DMS79 treated with DMSO at 0.1 percent for 48 hours (cell line): Measurements from ENCODE around the gene RXRA.

Experiments
- DNase-seq: peaks from one replicate; lab custom pipeline; 2025; lab: John Stamatoyannopoulos, UW

The RXRA gene

DNA sequence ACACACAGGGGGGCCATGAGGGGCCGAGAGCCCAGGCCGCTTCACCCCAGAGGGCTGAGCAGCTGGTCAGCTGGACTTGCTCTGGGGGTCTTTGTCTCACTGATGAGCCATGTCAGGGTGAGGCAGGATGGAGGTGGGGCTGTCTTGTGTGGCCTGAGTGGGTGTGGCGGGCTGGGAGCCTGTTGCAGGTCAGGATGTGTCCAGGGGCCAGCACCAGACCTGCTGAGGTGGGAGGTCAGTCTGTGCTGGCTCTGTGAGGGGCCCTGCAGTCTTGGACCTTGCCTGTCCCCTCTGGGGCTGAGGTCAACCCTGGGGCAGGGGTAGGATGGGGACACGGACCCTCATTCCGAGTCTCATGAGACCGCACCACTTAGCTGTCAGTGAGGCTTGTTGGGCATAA is 56.9 kb downstream of the RXRA start:
- DNase-seq = no peak

DNA sequence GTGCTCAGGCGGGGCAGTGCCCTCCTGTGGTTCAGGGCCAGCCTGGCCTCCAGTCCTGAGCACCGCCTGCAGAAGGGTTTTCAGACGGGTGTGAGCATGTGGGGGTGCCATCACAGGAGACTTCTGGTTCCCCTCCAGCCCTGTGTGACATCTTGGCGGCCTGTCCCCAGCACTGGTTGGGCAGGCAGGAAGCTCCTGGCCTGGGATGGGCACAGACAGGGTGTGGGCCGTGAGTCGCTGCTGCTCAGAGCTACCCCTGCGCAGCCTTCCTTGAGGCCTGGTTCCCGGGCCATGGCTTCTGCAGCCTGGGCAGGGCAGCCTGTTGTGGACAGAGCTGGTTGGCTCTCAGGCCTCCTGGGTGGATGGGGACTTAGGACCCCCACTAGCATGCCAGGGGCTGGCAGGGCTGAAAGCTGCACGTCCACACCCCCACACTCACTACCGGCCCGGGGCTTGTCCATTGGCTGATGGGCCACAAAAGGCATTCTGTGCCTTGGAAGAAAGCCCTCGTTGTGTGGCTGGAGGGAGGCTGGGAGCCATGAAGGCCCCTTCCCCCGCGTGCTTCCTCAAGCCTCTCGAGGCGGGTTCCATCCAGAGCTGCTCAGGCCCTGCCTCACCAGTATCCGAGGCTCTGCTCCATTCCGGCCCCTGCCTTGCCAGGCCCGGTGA is 58.7 kb downstream of the RXRA start:
- DNase-seq = no peak

DNA sequence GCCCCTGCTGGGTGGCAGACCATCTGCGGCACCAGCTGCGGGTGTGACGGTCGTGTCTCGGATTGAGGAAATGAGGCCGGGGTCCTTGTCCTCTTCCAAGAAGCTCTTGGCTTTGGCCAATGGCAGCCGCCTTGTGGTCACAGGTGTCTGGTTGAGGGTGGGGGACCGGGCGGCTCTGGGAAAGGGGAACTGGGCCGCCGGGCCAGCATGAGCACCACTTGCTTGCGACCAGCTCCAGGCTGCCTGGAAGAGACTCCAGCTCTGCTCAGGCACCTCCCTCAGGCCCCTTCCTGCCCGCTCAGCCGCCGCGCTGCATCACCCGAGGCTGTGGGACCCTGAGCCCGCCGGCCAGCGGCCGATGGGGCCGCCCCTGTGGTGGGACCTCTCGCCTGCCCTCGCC is 59.7 kb downstream of the RXRA start:
- DNase-seq = no peak

DNA sequence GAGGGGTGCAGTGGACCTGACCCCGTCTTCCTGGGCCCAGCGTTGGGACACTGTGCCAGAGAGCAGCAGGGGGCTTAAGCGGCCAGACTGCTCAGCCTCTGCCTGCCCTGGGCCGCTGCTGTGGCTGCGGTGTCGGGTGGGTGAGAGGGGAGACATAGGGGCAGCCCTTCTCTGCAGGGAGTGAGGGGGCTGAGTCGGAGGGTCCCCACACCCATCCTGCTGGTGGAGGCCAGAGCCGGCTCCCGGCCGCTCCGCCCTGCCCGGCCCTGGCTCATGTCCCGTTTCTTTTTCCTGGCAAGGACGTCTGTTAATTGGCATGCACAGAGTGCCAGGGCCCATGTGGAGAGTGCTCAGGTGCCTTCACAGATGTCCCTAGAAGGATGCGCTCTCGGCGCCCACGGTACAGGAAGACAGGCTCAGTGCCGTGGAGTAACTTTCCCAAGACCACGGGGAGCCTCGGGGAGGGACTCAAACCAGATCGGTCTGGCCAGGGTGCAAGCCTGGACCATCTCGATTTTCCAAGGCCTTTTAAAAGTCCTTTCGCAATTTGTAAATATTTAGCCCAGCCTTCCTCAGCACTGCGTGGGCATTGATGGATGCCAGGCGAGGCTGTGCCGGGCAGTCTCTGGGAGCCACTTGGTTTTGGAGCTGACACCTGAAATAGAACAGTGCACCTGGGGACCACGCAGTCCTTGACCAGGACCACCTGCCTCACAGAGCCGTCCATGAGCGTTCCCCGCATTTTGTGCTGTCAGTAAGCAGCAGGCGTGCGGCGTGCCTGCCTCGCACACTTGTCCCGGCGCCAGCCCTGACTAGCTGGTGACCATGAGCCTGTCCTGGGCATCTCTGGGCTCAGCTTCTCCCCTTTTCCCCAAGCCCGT is 60.9 kb downstream of the RXRA start:
- DNase-seq = peak; percentile 27

DNA sequence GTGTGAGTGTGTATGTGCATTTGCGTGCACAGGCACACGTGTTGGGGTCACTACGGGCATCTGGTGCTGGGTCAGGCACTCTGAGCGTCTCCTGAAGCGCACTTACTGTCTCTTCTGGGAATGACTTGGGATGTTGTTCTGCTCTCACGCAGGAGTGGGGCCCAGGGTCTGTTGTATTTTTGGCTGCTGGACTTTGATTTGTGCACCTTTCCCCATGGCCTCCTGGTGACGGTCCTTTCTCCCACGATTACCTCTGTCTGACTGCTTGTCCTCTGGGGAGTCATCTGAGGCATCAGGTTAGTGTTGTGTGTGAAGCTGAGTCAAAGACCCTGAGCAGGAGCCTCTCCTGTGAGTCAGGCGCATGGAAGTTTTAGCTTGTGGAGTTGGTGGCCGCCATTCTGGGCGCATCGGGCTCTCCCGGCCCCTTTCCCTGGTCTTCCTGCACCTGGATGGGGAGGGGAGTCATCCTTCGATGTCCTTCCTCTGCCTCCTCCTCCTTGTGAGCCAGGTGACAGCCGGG is 62.1 kb downstream of the RXRA start:
- no peak for DNase-seq

DNA sequence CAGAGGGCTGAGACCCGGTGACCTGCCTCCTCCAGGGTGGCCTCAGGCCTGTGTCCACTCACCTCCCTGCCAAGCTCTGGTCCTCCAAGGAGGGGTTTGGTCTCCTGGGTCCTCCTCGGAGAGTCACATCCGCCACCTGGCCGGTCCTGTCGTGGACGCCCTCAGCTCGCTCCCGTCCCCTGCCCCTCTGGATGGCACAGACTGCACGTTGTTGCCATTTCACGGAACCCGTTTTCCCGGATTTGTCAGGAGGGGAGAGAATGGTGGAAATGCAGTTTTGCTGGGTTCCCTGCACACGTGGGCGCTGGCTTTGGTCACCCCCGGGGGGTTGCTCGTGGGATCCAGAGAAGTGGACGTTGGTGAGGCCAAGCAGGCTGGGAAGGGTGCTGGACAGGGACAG is 62.7 kb downstream of the RXRA start:
- no peak for DNase-seq

DNA sequence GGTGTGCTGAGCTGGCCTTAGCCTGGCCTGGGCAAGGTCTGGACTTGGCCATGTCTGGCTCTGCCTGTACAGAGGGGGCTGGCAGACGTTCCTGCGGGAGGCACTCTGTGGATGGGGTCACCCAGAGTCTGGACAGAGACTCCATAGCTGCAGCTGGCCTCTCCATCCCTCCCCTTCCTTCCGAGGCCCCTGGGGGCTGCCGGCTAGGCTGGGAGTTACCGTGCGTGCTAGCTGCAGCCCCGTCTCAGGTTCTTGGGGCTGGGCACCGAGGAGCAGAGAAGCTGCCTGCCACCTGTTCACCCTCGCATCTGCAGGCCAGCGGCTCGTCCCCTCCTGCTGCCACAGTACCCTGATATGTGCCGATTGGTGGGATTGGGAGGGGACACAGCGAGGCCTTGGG is 63.4 kb downstream of the RXRA start:
- no peak for DNase-seq

DNA sequence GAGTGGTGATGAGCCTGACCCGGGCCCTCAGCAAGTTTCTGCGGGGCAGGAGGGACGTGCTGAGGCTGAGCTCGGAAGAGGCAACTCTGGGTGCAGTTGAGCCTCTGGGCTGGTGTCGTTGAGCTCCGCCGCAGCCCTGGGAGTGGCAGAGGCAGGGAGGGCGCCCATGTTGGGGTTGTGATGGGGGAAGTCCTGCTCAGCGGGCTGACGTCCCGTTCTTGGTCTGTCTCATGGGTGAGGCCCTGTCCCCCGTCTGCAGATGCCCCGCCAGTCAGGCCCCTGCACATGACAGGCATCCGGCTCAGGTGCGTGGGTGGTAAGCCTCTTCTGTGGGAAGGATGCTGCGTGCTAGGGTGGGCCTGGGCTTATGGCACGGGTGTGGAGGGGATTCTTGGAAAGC is 64.3 kb downstream of the RXRA start:
- DNase-seq = no peak

DNA sequence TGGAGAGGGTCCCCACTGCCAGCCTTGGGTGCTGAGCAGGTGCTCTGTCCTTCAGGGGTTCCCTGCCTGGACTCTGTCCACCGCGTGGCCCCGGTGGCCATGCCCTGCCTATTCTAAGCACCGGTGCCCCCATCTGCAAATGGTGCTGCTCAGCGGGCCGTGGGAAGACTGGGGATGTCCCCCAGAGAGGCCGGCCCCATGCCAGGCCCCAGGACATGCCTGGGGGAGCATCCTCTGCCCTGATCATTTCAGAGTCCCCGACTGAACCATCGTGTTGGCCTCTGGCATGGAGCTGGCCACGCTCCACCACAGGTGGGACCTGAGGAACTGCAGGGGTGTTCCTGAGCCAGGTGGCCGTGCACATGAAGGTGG is 64.7 kb downstream of the RXRA start:
- no peak for DNase-seq

DNA sequence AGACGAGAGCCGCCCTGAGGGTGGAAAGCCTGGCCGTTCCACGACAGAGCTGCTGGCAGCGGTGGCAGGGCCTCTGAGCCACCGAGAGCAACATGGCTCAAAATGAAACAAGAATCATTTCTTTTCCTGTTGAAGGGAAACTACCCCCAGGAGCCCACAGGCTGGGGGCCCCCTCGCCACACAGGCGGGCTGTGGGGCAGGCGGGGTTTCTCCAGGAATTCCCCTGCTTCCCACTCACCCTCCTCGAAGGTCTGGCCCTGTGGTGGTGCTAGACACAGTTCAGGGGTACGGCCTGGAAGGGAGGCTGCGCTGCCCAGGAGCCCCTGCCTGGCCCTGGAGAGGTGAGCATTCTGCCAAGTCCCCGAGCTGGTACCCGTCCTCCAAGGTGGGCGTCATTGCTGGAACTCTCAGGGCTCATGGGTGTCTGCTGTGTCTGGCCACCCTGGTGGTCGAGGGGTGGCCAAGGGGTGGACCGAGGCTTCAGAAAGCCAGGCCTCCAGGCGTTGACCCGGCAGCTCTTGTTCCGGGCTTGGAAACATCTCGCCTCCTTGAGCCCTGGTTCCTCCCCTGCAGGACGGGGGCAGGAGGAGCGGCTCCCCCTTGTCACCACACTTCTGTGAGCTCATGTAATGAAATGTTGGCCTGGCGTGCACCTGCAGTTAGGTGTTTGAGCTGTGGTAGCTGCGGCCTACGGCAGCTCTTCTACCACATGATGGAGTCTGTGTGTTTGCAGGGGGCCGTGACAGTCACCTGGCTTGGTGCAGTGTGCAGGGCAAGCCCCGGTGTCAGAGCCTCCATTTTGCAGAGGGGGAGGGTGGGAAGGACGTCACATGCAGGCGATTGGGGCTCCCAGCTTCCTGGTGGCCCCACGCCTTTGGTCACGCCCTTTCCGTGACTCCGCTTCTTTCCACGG is 65.3 kb downstream of the RXRA start:
- DNase-seq = no peak

DNA sequence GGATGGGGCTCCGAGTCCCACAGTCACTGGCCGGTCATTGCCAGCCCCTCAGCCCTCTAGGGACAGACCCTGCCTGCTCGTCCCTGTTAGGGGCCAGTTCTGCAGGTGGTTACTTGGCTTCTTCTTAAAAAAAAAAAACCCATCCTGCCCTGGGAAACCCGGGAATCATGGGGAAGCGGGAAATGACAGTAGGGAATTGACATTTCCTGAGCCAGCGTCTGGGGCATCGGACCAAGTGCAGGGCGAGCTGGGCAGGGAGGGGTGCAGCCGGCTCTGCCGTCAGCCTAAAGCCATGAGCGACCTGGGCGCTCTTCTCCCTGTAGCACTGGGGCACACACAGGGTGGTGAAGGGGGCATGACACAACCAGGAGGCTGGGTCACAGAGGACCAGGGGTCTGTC is 66.6 kb downstream of the RXRA start:
- no peak for DNase-seq

DNA sequence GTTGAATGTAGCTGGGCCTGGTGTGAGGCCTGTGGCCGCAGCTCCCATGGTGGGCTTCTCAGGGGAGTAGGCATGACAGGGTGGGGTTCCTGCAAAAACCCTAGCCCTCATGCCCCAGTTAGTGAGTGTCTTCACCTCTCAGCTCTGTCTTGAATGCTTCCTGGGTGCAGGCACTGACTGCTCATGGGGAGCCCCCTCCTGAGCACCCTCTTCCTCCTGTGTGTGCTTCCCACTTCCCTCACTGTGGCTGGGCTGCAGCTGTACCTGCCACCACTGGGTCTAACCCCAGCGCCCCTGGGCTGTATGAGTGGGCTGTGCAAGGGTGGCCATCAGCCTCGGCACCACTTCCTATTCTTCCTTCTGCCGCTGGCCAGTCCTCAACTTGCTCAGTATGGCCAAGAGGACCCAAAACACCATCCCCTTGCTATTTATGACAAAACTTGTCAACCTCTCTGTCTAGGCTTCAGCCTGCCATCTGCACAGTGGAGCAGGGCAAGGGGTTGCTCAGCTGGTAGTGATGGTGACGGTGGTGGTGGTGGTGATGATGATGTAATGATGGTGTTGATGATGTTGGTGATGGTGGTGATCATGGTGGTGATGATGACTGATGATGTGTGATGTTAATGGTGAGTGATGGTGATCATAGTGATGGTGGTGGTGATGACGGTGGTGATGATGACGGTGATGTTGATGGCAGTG is 67.5 kb downstream of the RXRA start:
- no peak for DNase-seq

DNA sequence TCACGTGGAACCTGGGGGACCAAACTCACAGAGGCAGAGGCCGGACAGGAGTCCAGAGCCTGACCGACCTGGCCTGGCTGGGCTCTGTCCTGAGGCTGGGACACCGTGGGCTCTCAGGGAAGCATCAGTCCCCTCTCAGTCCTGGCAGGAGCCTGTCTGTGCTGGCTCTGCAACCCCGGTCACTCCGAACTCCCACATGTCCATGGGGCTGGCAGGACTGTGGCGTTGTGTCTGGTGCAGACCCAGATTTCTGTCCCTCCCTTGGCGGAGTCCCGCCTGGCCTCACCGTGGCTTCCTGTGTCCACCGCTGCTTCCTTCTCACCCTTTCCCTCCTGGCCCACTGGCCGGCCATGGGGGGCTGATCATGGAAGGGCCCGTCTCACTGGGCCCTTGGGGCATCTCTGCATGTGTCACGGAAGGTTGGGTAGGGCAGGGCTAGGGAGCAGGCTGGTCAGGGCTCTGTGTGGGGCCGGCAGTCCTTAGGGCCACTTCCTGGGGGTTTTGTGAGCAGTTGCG is 68.8 kb downstream of the RXRA start:
- no peak for DNase-seq

DNA sequence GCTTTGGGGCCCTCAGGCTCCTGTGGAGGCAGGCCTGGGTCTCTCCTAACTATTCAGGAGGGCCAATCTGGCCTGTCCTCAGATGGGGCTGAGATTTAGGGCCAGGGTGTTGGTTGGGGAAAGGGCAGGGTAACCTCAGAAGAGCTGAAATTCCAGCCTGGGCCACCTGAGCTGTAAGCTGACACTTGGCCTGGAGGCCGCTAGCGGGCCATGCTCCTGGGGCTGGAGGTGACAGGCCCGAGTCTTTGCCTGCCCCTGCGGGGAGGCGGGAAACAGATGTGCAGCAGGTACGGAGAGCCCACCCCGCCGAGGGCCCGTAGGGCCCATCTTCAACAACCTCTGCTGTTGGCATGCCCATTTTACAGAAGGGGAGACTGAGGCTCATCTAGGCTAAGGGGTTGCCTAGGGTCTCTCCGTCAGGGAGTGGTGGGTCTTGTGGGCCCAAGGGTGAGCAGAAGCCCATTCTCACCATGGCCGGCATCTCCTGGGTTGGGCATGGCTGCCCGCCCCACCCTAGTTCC is 69.5 kb downstream of the RXRA start:
- DNase-seq = no peak

DNA sequence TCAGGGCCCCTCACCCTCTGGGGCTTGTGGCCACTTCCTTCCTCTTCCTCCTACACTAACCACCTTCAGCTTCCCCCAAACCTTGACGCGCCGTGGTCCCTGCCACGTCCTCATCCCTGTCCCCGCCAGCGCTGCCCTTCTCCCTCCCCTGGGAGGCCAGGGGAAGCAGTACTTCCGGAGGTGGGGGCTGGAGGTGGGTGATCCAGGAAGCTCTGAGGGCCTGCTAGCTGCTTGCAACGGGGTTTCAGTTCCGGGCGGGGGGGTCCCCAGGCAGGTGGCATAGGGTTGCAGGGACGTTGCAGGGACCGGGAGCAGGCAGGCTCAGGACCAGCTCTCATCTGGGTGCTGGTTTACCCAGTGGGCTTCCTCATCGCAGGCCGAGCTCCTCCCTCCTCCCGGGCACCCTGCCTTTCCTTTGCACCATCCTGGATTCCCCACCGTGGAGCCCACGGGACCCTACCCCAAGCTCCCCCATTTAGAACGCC is 70.0 kb downstream of the RXRA start:
- DNase-seq = no peak

DNA sequence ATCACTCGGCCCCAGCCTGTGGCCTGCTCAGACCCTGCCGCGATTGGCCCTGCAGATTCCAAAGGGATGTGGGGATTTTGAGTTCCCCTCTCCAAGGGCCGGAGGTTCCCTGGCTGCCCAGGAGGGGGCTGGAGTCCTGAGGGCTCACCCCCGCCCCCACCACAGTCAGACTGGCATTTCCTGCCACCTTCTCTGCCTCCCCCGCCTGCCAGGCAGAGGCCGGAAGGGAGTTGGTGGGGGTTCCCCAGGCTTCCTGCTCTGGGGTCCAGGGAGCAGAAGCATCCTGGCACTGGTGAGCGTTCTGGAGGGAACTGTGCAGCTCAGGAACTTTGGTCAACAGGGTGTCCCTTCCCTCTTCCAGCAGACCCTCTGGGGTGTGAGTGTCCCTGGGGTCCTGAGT is 70.6 kb downstream of the RXRA start:
- DNase-seq = no peak

DNA sequence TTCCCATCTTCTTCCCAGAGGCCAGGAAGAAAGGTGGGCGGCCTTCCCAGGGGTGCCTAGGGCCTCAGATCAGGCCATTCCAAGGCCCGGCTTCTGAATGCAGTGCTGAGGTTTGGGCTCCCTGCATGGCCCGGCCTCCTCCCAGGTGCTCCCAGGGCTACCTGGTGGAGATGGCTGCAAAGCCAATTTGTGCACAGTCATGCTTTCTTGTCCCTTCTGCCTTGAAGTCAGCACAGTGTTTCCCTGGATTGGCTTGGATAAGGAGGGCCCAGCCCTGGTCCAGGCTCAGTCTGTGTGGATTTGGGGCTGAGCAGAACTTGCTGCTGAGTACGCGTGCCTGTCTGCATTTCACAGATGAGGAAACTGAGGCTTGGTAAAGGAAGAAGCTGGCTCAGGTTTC is 72.5 kb downstream of the RXRA start:
- no peak for DNase-seq

DNA sequence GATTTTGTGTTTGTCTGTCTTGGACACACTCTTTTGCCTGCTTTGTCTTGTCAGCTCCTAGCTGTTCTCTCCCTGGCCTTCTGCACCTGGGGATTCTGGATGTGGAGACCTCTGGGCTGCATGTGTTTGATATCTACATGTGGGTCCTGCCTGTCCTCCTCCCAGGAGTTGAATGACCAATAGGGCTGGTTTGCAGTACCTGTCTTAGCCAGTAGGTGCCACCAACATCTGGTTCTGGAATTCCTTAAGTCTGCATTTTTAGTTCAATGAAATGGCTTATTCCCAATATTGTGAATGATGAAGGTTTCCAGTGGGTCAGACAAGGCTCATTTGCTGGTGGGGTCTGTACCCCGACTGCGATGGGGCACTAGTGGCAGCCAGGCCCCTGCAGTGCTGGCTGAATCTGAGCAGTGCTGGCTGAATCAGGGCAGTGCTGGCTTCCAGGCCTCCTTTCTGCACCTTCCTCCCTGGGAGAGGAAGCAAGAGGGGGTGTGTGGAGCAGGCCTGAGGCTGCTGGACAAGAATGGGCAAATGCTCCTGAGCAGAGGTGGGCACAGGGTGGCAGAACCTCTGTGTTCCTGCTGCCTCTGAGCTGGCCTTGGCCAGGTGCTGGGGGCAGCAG is 73.3 kb downstream of the RXRA start:
- DNase-seq = no peak

DNA sequence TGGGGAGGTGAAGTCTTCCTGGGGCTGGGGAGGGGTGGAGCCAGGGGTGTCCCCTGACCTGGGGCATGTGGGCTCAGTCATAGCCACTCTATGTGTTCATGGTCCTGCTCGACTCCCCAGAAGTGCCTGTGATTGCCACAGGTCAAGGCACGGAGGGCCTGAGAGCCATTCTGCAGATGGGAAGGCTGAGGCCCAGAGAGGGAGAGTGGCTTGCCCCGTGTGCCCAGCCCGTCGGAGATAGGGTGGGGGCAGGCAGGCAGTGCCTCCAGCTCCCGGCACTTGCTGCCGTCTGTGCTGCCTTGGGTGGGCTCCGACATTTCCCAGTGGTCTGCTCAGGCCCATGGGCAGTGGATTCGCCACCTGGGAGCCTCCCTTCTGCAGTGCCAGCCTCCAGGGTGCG is 74.0 kb downstream of the RXRA start:
- no peak for DNase-seq

DNA sequence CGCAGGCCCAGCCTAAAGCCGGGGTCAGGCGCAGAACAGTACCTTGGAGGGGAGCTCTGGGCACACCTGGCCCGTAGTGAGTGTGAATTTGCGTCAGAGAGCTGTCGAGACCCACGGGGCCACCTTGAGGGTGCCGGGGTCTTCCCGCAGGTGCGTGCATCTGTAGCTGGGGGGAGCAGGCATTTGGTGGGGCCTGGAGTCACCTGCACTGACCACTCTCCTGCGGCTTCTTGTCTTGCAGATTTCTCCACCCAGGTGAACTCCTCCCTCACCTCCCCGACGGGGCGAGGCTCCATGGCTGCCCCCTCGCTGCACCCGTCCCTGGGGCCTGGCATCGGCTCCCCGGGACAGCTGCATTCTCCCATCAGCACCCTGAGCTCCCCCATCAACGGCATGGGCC is 75.1 kb downstream of the RXRA start:
- no peak for DNase-seq

DNA sequence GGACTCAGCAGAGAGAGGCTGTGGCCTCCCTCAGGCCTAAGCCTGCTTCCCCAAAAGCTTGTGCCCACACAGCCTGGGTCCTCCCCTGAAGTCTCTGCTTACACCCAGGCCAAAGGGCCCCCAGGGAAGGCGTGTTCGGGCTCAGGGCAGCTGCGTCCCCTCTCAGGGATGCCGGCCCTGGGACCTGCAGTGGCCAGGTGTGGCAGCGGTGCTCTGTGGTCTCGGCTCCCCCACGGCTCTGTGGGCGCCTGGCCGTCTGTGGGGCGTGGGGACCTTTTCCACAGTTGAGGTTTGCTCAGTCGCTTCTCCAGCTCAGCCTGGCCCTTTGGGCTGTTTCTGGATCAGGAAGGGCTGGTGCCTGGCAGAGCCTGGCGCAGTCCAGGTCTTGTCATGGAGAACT is 75.9 kb downstream of the RXRA start:
- DNase-seq = no peak
